HS-27A (cell line): ENCODE results near the gene AP1S1.
"Not testable (repeated sequence)": the region's sequence is repeated elsewhere in the genome, so short reads cannot be mapped to it uniquely, and the experiment has no call there.

Experiments
- DNase-seq: peaks from one replicate; pipeline ENCODE4 v3.0.0-alpha.2; 2012; ENCODE audit warnings: low read depth, missing footprints

The AP1S1 gene

GRCh38 chr7:101201695-101202602 lies 47.7 kb downstream of the AP1S1 start:
- DNase-seq, result no peak

GRCh38 chr7:101202603-101202918 lies 48.3 kb downstream of the AP1S1 start:
- no peak for DNase-seq

GRCh38 chr7:101203740-101204738 lies 49.8 kb downstream of the AP1S1 start:
- DNase-seq, result not testable (repeated sequence)

- no peak for DNase-seq
Observed at GRCh38 chr7:101205901-101206664, 51.8 kb downstream of the AP1S1 start.

GRCh38 chr7:101206665-101207042 lies 52.4 kb downstream of the AP1S1 start:
- DNase-seq, result no peak

GRCh38 chr7:101207459-101207858 lies 53.2 kb downstream of the AP1S1 start:
- DNase-seq, result no peak

GRCh38 chr7:101208794-101209193 lies 54.5 kb downstream of the AP1S1 start:
- no peak for DNase-seq

GRCh38 chr7:101210143-101210542 lies 55.9 kb downstream of the AP1S1 start:
- DNase-seq, result no peak
